ENCODE measurements around the gene SNTG2. TPM values are rescaled to one million over a fixed set of nuclear protein-coding genes. Genes with fewer than 3 reads are reported as not detected.

The SNTG2 gene
- total RNA-seq, 1 experiment from 2014 or later = not detected

DNA sequence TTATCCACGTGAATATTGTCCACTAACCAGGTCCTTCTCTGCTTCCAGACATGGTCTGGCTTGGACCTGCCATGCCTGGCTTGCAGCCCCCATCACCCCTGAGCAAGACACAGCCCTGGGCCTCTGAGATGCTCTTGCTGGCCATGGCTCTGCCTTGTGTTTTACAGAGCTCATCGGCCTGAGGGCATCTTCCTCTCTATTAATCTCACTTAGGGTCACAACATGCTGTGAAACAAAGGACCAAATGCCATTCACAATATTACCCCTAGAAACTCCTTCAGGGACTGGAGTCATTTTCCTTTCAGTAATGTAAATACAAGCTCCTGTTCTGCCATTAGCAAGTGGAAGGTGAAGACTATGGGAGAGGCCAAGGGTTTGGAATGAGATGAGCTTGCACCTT lies 455.8 kb downstream of the SNTG2 start:
- intact Hi-C loops (cut with micrococcal nuclease; ENCODE audit: unreplicated experiment) = no loop called here
- Mint-ChIP-seq H3K4me3 (ENCODE audit: unreplicated experiment) (no peak overlapping the region), H3K9me3 (ENCODE audit: unreplicated experiment) (peaks cover 14% of the 10 kb centered on the region), H3K27me3 (ENCODE audit: insufficient read depth, unreplicated experiment) (peaks cover 25% of the 10 kb centered on the region), H3K27ac (ENCODE audit: unreplicated experiment) (no peak overlapping the region), H3K36me3 (ENCODE audit: insufficient read depth, unreplicated experiment) (no peaks in the 10 kb centered on the region), H3K4me1 (ENCODE audit: low read depth, unreplicated experiment) (no peaks in the 10 kb centered on the region)
- Histone ChIP-seq H3K4me1 (no peaks in the 10 kb centered on the region), H3K4me3 (ENCODE audit: low read depth, low read length) (no peak overlapping the region), H3K36me3 (ENCODE audit: control insufficient read depth, insufficient read depth, low read length) (no peaks in the 10 kb centered on the region), H3K27me3 (replicated peaks; ENCODE audit: control insufficient read depth, insufficient read depth, low read length) (no peaks in the 10 kb centered on the region; the same call in 1 of the 2 replicates), H3K9me3 (no peaks in the 10 kb centered on the region)
- CTCF ChIA-PET = no interaction called here
- BruUV-seq (replicated peaks) = no TSS peak
- TF ChIP-seq, protein P1, sequence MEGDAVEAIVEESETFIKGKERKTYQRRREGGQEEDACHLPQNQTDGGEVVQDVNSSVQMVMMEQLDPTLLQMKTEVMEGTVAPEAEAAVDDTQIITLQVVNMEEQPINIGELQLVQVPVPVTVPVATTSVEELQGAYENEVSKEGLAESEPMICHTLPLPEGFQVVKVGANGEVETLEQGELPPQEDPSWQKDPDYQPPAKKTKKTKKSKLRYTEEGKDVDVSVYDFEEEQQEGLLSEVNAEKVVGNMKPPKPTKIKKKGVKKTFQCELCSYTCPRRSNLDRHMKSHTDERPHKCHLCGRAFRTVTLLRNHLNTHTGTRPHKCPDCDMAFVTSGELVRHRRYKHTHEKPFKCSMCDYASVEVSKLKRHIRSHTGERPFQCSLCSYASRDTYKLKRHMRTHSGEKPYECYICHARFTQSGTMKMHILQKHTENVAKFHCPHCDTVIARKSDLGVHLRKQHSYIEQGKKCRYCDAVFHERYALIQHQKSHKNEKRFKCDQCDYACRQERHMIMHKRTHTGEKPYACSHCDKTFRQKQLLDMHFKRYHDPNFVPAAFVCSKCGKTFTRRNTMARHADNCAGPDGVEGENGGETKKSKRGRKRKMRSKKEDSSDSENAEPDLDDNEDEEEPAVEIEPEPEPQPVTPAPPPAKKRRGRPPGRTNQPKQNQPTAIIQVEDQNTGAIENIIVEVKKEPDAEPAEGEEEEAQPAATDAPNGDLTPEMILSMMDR (IDR thresholded peaks at IDR 0.05; ENCODE audit: insufficient read depth in 1 of 2, low read depth in 1 of 2, low read length in 1 of 2, severe bottlenecking in 1 of 2, unreplicated experiment in 1 of 2) = no peak
- POLR2A ChIA-PET = no interaction called here
- DNase-seq = no peak

DNA sequence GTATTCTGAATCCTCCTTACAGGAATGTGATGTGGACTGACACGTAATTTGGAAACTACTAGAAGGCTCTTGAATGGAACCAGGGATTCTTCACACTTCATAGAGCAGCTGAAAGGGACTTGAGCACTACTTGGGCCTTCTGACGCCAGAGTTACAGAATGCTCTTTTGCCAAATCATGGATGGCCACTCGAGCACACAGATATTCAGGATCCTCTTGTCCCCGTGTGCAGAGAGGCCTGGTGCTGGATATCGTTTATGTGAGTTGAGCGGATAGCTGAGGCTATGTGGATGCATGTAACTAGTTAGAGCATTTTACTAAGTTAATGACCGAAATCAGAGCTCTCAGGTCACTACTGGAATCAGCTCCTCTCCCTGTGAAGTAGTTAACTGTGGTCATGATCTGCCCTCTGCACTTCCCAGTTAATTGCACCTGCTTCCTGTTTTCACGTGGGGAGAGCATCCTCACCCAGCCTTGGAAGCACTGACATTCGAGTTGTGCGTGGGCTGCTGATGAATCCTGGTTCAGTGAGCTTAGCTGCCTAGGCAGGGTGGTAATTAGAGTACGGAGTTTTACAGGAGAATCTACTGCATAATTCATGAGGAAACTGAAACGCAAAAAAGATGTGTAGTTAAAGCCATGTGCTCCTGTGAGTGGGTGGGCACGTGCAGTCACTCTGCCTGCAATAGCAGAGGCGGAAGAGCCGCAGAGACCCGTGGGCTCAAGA lies 457.5 kb downstream of the SNTG2 start:
- H3K4me1 ChIP-seq = no peaks in the 10 kb centered on the region
- Mint-ChIP-seq H3K36me3 (ENCODE audit: insufficient read depth, unreplicated experiment) (no peaks in the 10 kb centered on the region), H3K4me1 (ENCODE audit: low read depth, unreplicated experiment) (no peaks in the 10 kb centered on the region), H3K27ac (ENCODE audit: unreplicated experiment) (no peak overlapping the region), H3K27me3 (ENCODE audit: insufficient read depth, unreplicated experiment) (peaks cover 30% of the 10 kb centered on the region), H3K4me3 (ENCODE audit: unreplicated experiment) (no peak overlapping the region), H3K9me3 (ENCODE audit: unreplicated experiment) (peaks cover 14% of the 10 kb centered on the region)
- DNase-seq = no peak
- no peaks in the 10 kb centered on the region; the same call in 1 of the 2 replicates for H3K27me3 ChIP-seq (replicated peaks; ENCODE audit: control insufficient read depth, insufficient read depth, low read length)
- CTCF ChIA-PET = no interaction called here
- POLR2A ChIA-PET = no interaction called here
- TF ChIP-seq, protein P1 (IDR thresholded peaks at IDR 0.05; ENCODE audit: insufficient read depth in 1 of 2, low read depth in 1 of 2, low read length in 1 of 2, severe bottlenecking in 1 of 2, unreplicated experiment in 1 of 2) = no peak
- intact Hi-C loops (cut with micrococcal nuclease; ENCODE audit: unreplicated experiment) = no loop called here
- H3K36me3 ChIP-seq (ENCODE audit: control insufficient read depth, insufficient read depth, low read length) = no peaks in the 10 kb centered on the region
- BruUV-seq (replicated peaks) = no TSS peak
- no peaks in the 10 kb centered on the region for H3K9me3 ChIP-seq
- no peak overlapping the region for H3K4me3 ChIP-seq (ENCODE audit: low read depth, low read length)

DNA sequence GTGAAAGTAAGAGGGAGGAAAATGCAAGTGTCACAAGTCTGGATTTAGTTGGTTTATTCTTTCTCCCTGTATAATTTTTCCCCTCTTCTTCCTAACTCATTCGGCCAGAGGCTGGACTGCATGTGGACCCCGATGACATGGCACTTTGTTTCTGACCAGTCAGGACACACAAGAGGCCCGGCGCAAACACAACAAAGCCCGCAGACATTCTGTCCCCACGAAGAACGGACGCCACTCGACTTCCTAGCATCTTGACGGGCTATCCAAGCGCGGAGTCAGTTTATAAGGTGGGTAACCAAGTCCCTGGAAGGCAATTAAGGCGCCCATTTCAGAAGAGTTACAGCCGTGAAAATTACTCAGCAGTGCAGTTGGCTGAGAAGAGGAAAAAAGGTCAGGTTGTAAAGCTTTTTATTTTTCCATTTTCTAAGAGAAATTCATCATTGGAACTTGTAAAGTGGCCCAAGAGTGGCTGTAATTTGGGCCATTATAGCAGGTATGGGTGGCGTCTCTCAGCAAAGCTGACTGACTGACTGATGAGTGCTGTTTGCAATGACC lies 462.6 kb downstream of the SNTG2 start, which contains the start of gene TPO:
TSS of gene TPO (plus strand) at position 308 of the 555 bp plus-strand sequence. CDS start 946 bp downstream, outside the sequence.
- Histone ChIP-seq H3K27me3 (replicated peaks; ENCODE audit: control insufficient read depth, insufficient read depth, low read length) (no peaks in the 10 kb centered on the region; the same call in 1 of the 2 replicates), H3K36me3 (ENCODE audit: control insufficient read depth, insufficient read depth, low read length) (no peaks in the 10 kb centered on the region), H3K4me1 (no peaks in the 10 kb centered on the region), H3K4me3 (ENCODE audit: low read depth, low read length) (no peak within 1 kb of the TSS), H3K9me3 (no peaks in the 10 kb centered on the region)
- Mint-ChIP-seq H3K36me3 (ENCODE audit: insufficient read depth, unreplicated experiment) (no peaks in the 10 kb centered on the region), H3K4me3 (ENCODE audit: unreplicated experiment) (no peak within 1 kb of the TSS), H3K27ac (ENCODE audit: unreplicated experiment) (no peak within 1 kb of the TSS), H3K9me3 (ENCODE audit: unreplicated experiment) (no peaks in the 10 kb centered on the region), H3K27me3 (ENCODE audit: insufficient read depth, unreplicated experiment) (peaks cover 21% of the 10 kb centered on the region), H3K4me1 (ENCODE audit: low read depth, unreplicated experiment) (no peaks in the 10 kb centered on the region)
- no TSS peak for BruUV-seq (replicated peaks)
- TF ChIP-seq, protein P1 (IDR thresholded peaks at IDR 0.05; ENCODE audit: insufficient read depth in 1 of 2, low read depth in 1 of 2, low read length in 1 of 2, severe bottlenecking in 1 of 2, unreplicated experiment in 1 of 2) = no peak
- ChIA-PET CTCF (no interaction called here), POLR2A (no interaction called here)
- DNase-seq = no peak
- intact Hi-C loops (cut with micrococcal nuclease; ENCODE audit: unreplicated experiment) = no loop called here
